ENCODE results near the gene CLIC5. TPM values are rescaled to one million over a fixed set of nuclear protein-coding genes. Genes with fewer than 3 reads are reported as not detected.

CLIC5 gene
- total RNA-seq, 1 experiment from 2014 or later = not detected

- H3K27me3 Mint-ChIP-seq (ENCODE audit: insufficient read depth, unreplicated experiment) = no peaks in the 10 kb centered on the region
- POLR2A ChIA-PET = interaction anchor here (0.6 to 2.2 kb wide), 2 partner anchors 894 to 1290 kb away, joined by 3 to 9 read pairs; no protein-coding TSS in a partner anchor
- BruUV-seq (replicated peaks) = no TSS peak
- no peak overlapping the region for H3K27ac Mint-ChIP-seq (ENCODE audit: low read depth, unreplicated experiment)
- H3K36me3 Mint-ChIP-seq (ENCODE audit: insufficient read depth, unreplicated experiment) = no peaks in the 10 kb centered on the region
- intact Hi-C loops (cut with micrococcal nuclease) = loop anchor here (10.0 kb wide), 1 partner anchor 836 kb away; no protein-coding TSS in a partner anchor
- CTCF ChIA-PET = interaction anchor here (0.6 to 5.0 kb wide), 10 partner anchors 10 to 1445 kb away, joined by 3 to 64 read pairs (median 7); no protein-coding TSS in a partner anchor
- H3K9me3 Mint-ChIP-seq (ENCODE audit: unreplicated experiment) = no peaks in the 10 kb centered on the region
- DNase-seq (ENCODE audit: unreplicated experiment) = no peak
- no peak for TF ChIP-seq CTCF (IDR thresholded peaks at IDR 0.05; ENCODE audit: unreplicated experiment)
- H3K4me3 Mint-ChIP-seq (ENCODE audit: unreplicated experiment) = no peak overlapping the region
- H3K4me1 Mint-ChIP-seq (ENCODE audit: insufficient read depth, unreplicated experiment) = peaks cover 6% of the 10 kb centered on the region
These were observed 94.7 kb downstream of the CLIC5 start for GRCh38 chr6:45920819-45921511.

- CTCF ChIA-PET = interaction anchor here (1.2 to 1.3 kb wide), 2 partner anchors 10 to 1442 kb away, joined by 3 to 6 read pairs; no protein-coding TSS in a partner anchor
- intact Hi-C loops (cut with micrococcal nuclease) = no loop called here
These were observed 98.2 kb downstream of the CLIC5 start for GRCh38 chr6:45917439-45917838.

GRCh38 chr6:45916692-45917091 is 99.0 kb downstream of the CLIC5 start:
- Mint-ChIP-seq H3K4me1 (ENCODE audit: insufficient read depth, unreplicated experiment) (no peaks in the 10 kb centered on the region), H3K36me3 (ENCODE audit: insufficient read depth, unreplicated experiment) (no peaks in the 10 kb centered on the region), H3K9me3 (ENCODE audit: unreplicated experiment) (no peaks in the 10 kb centered on the region), H3K27ac (ENCODE audit: low read depth, unreplicated experiment) (no peak overlapping the region), H3K27me3 (ENCODE audit: insufficient read depth, unreplicated experiment) (no peaks in the 10 kb centered on the region), H3K4me3 (ENCODE audit: unreplicated experiment) (no peak overlapping the region)
- CTCF ChIA-PET = interaction anchor here (0.6 to 1.3 kb wide), 3 partner anchors 11 to 1441 kb away, joined by 3 to 6 read pairs (median 3); no protein-coding TSS in a partner anchor
- no peak for DNase-seq (ENCODE audit: unreplicated experiment)
- no TSS peak for BruUV-seq (replicated peaks)
- POLR2A ChIA-PET = no interaction called here
- intact Hi-C loops (cut with micrococcal nuclease) = no loop called here
- TF ChIP-seq CTCF (IDR thresholded peaks at IDR 0.05; ENCODE audit: unreplicated experiment) = no peak

More at GRCh38 chr6:45917439-45917838, 98.2 kb downstream of the CLIC5 start:
- peaks cover 1% of the 10 kb centered on the region for H3K4me1 Mint-ChIP-seq (ENCODE audit: insufficient read depth, unreplicated experiment)
- no peaks in the 10 kb centered on the region for H3K27me3 Mint-ChIP-seq (ENCODE audit: insufficient read depth, unreplicated experiment)
- no peak overlapping the region for H3K27ac Mint-ChIP-seq (ENCODE audit: low read depth, unreplicated experiment)
- no TSS peak for BruUV-seq (replicated peaks)
- no peak for TF ChIP-seq CTCF (IDR thresholded peaks at IDR 0.05; ENCODE audit: unreplicated experiment)
- no peaks in the 10 kb centered on the region for H3K36me3 Mint-ChIP-seq (ENCODE audit: insufficient read depth, unreplicated experiment)
- H3K9me3 Mint-ChIP-seq (ENCODE audit: unreplicated experiment) = no peaks in the 10 kb centered on the region
- POLR2A ChIA-PET = no interaction called here
- no peak for DNase-seq (ENCODE audit: unreplicated experiment)
- no peak overlapping the region for H3K4me3 Mint-ChIP-seq (ENCODE audit: unreplicated experiment)

GRCh38 chr6:45915780-45916468 is 99.7 kb downstream of the CLIC5 start:
- no peak for TF ChIP-seq CTCF (IDR thresholded peaks at IDR 0.05; ENCODE audit: unreplicated experiment)
- Mint-ChIP-seq H3K4me1 (ENCODE audit: insufficient read depth, unreplicated experiment) (no peaks in the 10 kb centered on the region), H3K36me3 (ENCODE audit: insufficient read depth, unreplicated experiment) (no peaks in the 10 kb centered on the region), H3K9me3 (ENCODE audit: unreplicated experiment) (no peaks in the 10 kb centered on the region), H3K27me3 (ENCODE audit: insufficient read depth, unreplicated experiment) (no peaks in the 10 kb centered on the region), H3K4me3 (ENCODE audit: unreplicated experiment) (no peak overlapping the region), H3K27ac (ENCODE audit: low read depth, unreplicated experiment) (no peak overlapping the region)
- ChIA-PET POLR2A (no interaction called here), CTCF (interaction anchor here (0.6 to 1.4 kb wide), 5 partner anchors 443 to 1446 kb away, joined by 3 to 7 read pairs (median 5); no protein-coding TSS in a partner anchor)
- intact Hi-C loops (cut with micrococcal nuclease) = no loop called here
- DNase-seq (ENCODE audit: unreplicated experiment) = no peak
- no TSS peak for BruUV-seq (replicated peaks)

Data from MCF 10A (cell line).